Bronchial epithelial cell (primary cell): ENCODE results near the gene INPP5E. TPM values are rescaled to one million over a fixed set of nuclear protein-coding genes. Genes with fewer than 3 reads are reported as not detected.

ENCODE experiments used
- DNase-seq: peaks from one replicate; pipeline ENCODE4 v3.0.0-alpha.2; 2010; ENCODE audit warnings: low read depth
- FAIRE-seq: peaks from 2 replicates; lab custom pipeline; 2011; peaks lifted over from hg19 to GRCh38; lab: Jason Lieb, UNC
- H3K27me3 ChIP-seq: 2 replicates; pipeline ENCODE4 v1.5.1; 2011; ENCODE audit warnings: low read length; ENCODE audit not compliant: control insufficient read depth, insufficient read depth
- H3K36me3 ChIP-seq: 2 replicates; pipeline ENCODE4 v1.5.1; 2011; ENCODE audit warnings: low read length; ENCODE audit not compliant: control insufficient read depth, insufficient read depth
- H3K4me3 ChIP-seq: 2 replicates; pipeline ENCODE4 v1.5.1; 2011; ENCODE audit warnings: mild to moderate bottlenecking, low read depth, low read length, control low read depth
- CTCF ChIP-seq: IDR thresholded peaks from 2 replicates; pipeline ENCODE4 v1.5.1; 2011; ENCODE audit warnings: mild to moderate bottlenecking, moderate library complexity, low read length, control low read depth, inconsistent platforms; ENCODE audit not compliant: insufficient read depth, severe bottlenecking
- total RNA-seq: library from RNA; depleted of rRNA; stranded (reverse); fragments of >200 nt; gene quantifications from 2 replicates; pipeline ENCODE4 v1.2.1, GENCODE V29; 2014

Gene INPP5E
- total RNA-seq, 1 donor from 2014 or later, result 2.4 TPM

GRCh38 chr9:136418182-136419091 lies 21.2 kb downstream of the INPP5E start:
- no peak for FAIRE-seq
- Histone ChIP-seq H3K27me3 (no peaks in the 10 kb centered on the region), H3K4me3 (no peak overlapping the region), H3K36me3 (peaks cover 53% of the 10 kb centered on the region)
- no peak for TF ChIP-seq CTCF
- no peak for DNase-seq

DNA sequence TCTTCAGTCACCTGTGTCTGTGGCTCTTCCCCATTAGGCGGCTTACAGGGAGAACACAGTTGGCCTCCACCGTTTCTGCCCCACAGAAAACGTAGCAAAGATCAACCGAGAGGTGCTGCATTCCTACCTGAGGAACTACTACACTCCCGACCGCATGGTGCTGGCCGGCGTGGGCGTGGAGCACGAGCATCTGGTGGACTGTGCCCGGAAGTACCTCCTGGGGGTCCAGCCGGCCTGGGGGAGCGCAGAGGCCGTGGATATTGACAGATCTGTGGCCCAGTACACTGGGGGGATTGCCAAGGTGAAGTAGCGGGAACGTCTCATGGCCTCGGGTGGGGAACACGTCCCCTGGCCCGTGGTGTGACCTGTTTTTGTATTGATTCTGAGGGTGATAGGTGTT lies 22.7 kb downstream of the INPP5E start:
- Histone ChIP-seq H3K4me3 (no peak overlapping the region), H3K27me3 (no peaks in the 10 kb centered on the region), H3K36me3 (peaks cover 51% of the 10 kb centered on the region)
- DNase-seq (no peak), FAIRE-seq (no peak)
- TF ChIP-seq CTCF, result no peak

DNA sequence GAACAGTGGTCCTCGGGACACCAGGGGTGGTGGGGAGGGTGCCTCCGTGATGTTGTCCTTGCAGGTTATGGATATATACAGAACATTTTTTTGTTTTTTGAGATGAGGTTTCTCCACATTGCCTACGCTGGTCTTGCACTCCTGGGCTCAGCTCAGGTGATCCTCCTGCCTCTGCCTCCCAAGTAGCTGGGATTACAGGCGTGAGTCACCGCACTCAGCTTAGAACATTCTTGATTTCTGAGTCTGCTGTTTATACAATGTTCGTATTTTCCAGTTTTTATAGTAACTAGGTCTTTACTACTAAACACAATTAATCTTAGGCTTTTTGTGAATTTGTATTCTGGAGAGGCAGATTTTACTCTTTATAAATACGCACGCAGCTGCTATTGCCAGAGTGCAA lies 23.2 kb downstream of the INPP5E start:
- no peak overlapping the region for H3K4me3 ChIP-seq

GRCh38 chr9:136412962-136413361 lies 26.7 kb downstream of the INPP5E start:
- peak; percentile 43 for FAIRE-seq
- DNase-seq, result no peak
- Histone ChIP-seq H3K4me3 (no peak overlapping the region), H3K27me3 (no peaks in the 10 kb centered on the region), H3K36me3 (peaks cover 33% of the 10 kb centered on the region)
- TF ChIP-seq CTCF, result no peak

More for the DNA sequence above, 23.2 kb downstream of the INPP5E start:
- TF ChIP-seq CTCF, result no peak
- Histone ChIP-seq H3K36me3 (peaks cover 48% of the 10 kb centered on the region), H3K27me3 (no peaks in the 10 kb centered on the region)
- DNase-seq (no peak), FAIRE-seq (no peak)

DNA sequence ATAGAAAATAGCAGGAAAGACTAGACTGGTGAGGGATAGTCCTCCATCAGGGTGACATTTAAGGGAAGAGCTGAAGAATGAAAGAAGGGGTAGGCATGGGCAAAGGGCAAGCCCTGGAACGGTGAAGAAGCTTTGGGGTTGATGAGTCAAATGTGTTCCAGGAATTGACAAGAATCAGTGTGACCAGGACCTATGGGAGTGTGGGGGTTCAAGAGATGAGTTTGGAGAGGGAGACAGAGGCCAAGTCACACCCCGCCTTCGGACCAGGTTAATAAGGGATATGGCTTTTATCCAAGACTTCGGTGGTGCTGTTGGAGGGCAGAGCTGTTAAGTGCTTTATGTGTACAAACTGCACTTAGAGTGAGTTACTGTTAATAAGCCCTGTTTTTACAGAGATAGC lies 28.3 kb downstream of the INPP5E start:
- FAIRE-seq, result no peak
- TF ChIP-seq CTCF, result no peak
- no peaks in the 10 kb centered on the region for H3K27me3 ChIP-seq
- H3K36me3 ChIP-seq, result peaks cover 36% of the 10 kb centered on the region
- DNase-seq, result no peak
- H3K4me3 ChIP-seq, result peak overlapping the region; percentile 96
